SK-N-SH (cell line): ENCODE measurements around the gene MAPKAP1. TPM values are rescaled to one million over a fixed set of nuclear protein-coding genes. Genes with fewer than 3 reads are reported as not detected.

Source experiments
- CTCF ChIA-PET: fragments of 300-600, 350-600 bp; formaldehyde crosslinking; extraction: SDS; loops from one replicate; lab custom pipeline; 2021; lab: Yijun Ruan, JAX
- POLR2A ChIA-PET: fragments of 350-600 bp; sonication (Branson Sonifier 250); formaldehyde crosslinking; extraction: SDS; loops from one replicate; lab custom pipeline; 2020; ENCODE audit warnings: antibody characterized with exemption, inconsistent platforms; lab: Yijun Ruan, JAX
- DNase-seq: peaks from one replicate; pipeline ENCODE4 v3.0.0; 2012
- H2AFZ ChIP-seq: fragments of 200-600 bp; sonication (generic); 2 replicates; pipeline ENCODE4 v1.8.1; 2016; ENCODE audit warnings: antibody characterized with exemption, mild to moderate bottlenecking, low read depth
- H3F3A ChIP-seq: fragments of 200-600 bp; sonication (generic); replicated peaks from 2 replicates; pipeline ENCODE3; 2016; ENCODE audit warnings: antibody characterized with exemption, mild to moderate bottlenecking; ENCODE audit not compliant: insufficient read depth
- H3K27ac ChIP-seq, 2 experiments: fragments of 200-500 bp in 1 of 2; fragments of 200-600 bp in 1 of 2; sonication (Bioruptor generic) in 1 of 2; sonication (generic), shearing (Covaris generic) in 1 of 2; 2 replicates each; pipeline versions ENCODE4 v1.5.1 to v1.6.1; 2014 to 2016; ENCODE audit warnings: low read depth in 2 of 2, inconsistent platforms in 1 of 2, low read length in 1 of 2, mild to moderate bottlenecking in 1 of 2, mixed read lengths in 1 of 2
- H3K27me3 ChIP-seq: fragments of 200-600 bp; sonication (generic), shearing (Covaris generic); 2 replicates; pipeline ENCODE4 v1.6.1; 2016; ENCODE audit warnings: mixed run types; ENCODE audit not compliant: insufficient read depth
- H3K36me3 ChIP-seq, 2 experiments: fragments of 200-500 bp in 1 of 2; fragments of 200-600 bp in 1 of 2; sonication (Bioruptor generic) in 1 of 2; sonication (generic) in 1 of 2; replicated peaks in 1 of 2; 2 replicates each; pipeline versions ENCODE3 to v1.5.1; 2014 to 2016; ENCODE audit warnings: low read length in 1 of 2, mild to moderate bottlenecking in 1 of 2; ENCODE audit not compliant: insufficient read depth in 2 of 2, control insufficient read depth in 1 of 2
- H3K4me1 ChIP-seq, 2 experiments: fragments of 200-500 bp in 1 of 2; fragments of 200-600 bp in 1 of 2; sonication (Bioruptor generic) in 1 of 2; sonication (generic), shearing (Covaris generic) in 1 of 2; 2 replicates each; pipeline versions ENCODE4 v1.5.1 to v1.6.1; 2014 to 2016; ENCODE audit warnings: low read depth in 1 of 2, low read length in 1 of 2, mixed run types in 1 of 2; ENCODE audit not compliant: insufficient read depth in 2 of 2, control insufficient read depth in 1 of 2
- H3K4me2 ChIP-seq: fragments of 200-600 bp; sonication (generic), shearing (Covaris generic); 2 replicates; pipeline ENCODE4 v1.6.1; 2017; ENCODE audit warnings: mixed run types
- H3K4me3 ChIP-seq, 2 experiments: fragments of 200-500 bp in 1 of 2; fragments of 200-600 bp in 1 of 2; sonication (Bioruptor generic) in 1 of 2; sonication (generic), shearing (Covaris generic) in 1 of 2; 2 replicates each; pipeline versions ENCODE4 v1.5.1 to v1.8.1; 2014 to 2016; ENCODE audit warnings: low read depth in 2 of 2, inconsistent platforms in 1 of 2, low read length in 1 of 2, mild to moderate bottlenecking in 1 of 2, mixed read lengths in 1 of 2, moderate library complexity in 1 of 2
- H3K79me2 ChIP-seq: fragments of 200-600 bp; sonication (generic); 2 replicates; pipeline ENCODE4 v1.8.1; 2017; ENCODE audit warnings: mild to moderate bottlenecking; ENCODE audit not compliant: insufficient read depth
- H3K9ac ChIP-seq: fragments of 200-600 bp; sonication (generic); 2 replicates; pipeline ENCODE4 v1.6.1; 2017; ENCODE audit warnings: mixed run types
- H3K9me2 ChIP-seq: fragments of 200-600 bp; sonication (generic); 2 replicates; pipeline ENCODE4 v1.6.1; 2017; ENCODE audit warnings: mixed run types
- H3K9me3 ChIP-seq: fragments of 200-600 bp; sonication (generic); 2 replicates; pipeline ENCODE4 v1.6.1; 2017; ENCODE audit warnings: mixed run types, mild to moderate bottlenecking, moderate library complexity
- H4K20me1 ChIP-seq: fragments of 200-600 bp; sonication (generic); 2 replicates; pipeline ENCODE4 v1.6.1; 2017; ENCODE audit warnings: mild to moderate bottlenecking, mixed run types; ENCODE audit not compliant: insufficient read depth
- CHD2 ChIP-seq: fragments of 150-350 bp; IDR thresholded peaks from 2 replicates; pipeline ENCODE4 v1.6.1; 2018; ENCODE audit warnings: low read length; ENCODE audit not compliant: partially characterized antibody
- ELF1 ChIP-seq: IDR thresholded peaks from 2 replicates; pipeline ENCODE4 v1.4.0; 2012
- EP300 ChIP-seq, 2 experiments: IDR thresholded peaks; 2 replicates each; pipeline versions ENCODE4 v1.4.0 to v1.6.1; 2012; ENCODE audit warnings: borderline replicate concordance in 1 of 2, low read depth in 1 of 2, low read length in 1 of 2
- GATA2 ChIP-seq: sonication (generic); formaldehyde crosslinking; IDR thresholded peaks from 2 replicates; pipeline ENCODE4 v1.5.0; 2020; ENCODE audit warnings: mild to moderate bottlenecking, missing genetic modification reagents
- JUND ChIP-seq: IDR thresholded peaks from 2 replicates; pipeline ENCODE4 v1.4.0; 2012
- MEF2A ChIP-seq: IDR thresholded peaks from 2 replicates; pipeline ENCODE4 v1.4.0; 2012; ENCODE audit warnings: low read depth, borderline replicate concordance
- MXI1 ChIP-seq: IDR thresholded peaks from 2 replicates; pipeline ENCODE4 v1.6.1; 2012; ENCODE audit warnings: mild to moderate bottlenecking, low read depth, low read length, improper control_type of control experiment
- NFIC ChIP-seq: IDR thresholded peaks from 2 replicates; pipeline ENCODE4 v1.4.0; 2012; ENCODE audit warnings: borderline replicate concordance
- SIN3A ChIP-seq: IDR thresholded peaks from 2 replicates; pipeline ENCODE4 v1.6.1; 2012; ENCODE audit warnings: low read depth, mild to moderate bottlenecking, low read length, moderate library complexity, borderline replicate concordance
- SMC3 ChIP-seq: IDR thresholded peaks from 2 replicates; pipeline ENCODE4 v1.6.1; 2012; ENCODE audit warnings: low read depth, low read length, improper control_type of control experiment
- TAF1 ChIP-seq: IDR thresholded peaks from 2 replicates; pipeline ENCODE4 v1.6.1; 2012; ENCODE audit warnings: low read depth, mild to moderate bottlenecking, low read length, moderate library complexity, borderline replicate concordance
- TCF12 ChIP-seq: IDR thresholded peaks from 2 replicates; pipeline ENCODE4 v1.4.0; 2012
- WGBS: methylation state at CpG from one replicate; pipeline ENCODE4 v1.1.6; 2017; ENCODE audit warnings: low lambda C conversion rate; 5-methylcytosine and 5-hydroxymethylcytosine counted together
- polyA plus RNA-seq, 3 experiments: library from polyadenylated mRNA; depleted of rRNA; stranded (reverse); fragments of >200 nt; gene quantifications; 2 replicates each; pipeline ENCODE4 v1.2.3, GENCODE V29; 2012
- TF ChIP-seq, protein P1 (sequence below): IDR thresholded peaks from 2 replicates; pipeline ENCODE4 v1.4.0; 2012; ENCODE audit warnings: low read depth, borderline replicate concordance
- TF ChIP-seq, protein P2 (sequence below): IDR thresholded peaks from 2 replicates; pipeline ENCODE4 v1.6.1; 2012; ENCODE audit warnings: mild to moderate bottlenecking, low read depth, low read length, moderate library complexity
- TF ChIP-seq, protein P3 (sequence below): fragments of 200-600 bp; sonication (generic); IDR thresholded peaks from 2 replicates; pipeline ENCODE4 v1.6.1; 2017; ENCODE audit warnings: antibody characterized with exemption, mild to moderate bottlenecking, moderate library complexity
- TF ChIP-seq, protein P4 (sequence below): fragments of 150-350 bp; IDR thresholded peaks from 2 replicates; pipeline ENCODE4 v1.6.1; 2016; ENCODE audit warnings: mild to moderate bottlenecking, low read depth, low read length
- TF ChIP-seq, protein P5 (sequence below): fragments of 150-350 bp; IDR thresholded peaks from 2 replicates; pipeline ENCODE4 v1.6.1; 2017; ENCODE audit warnings: antibody characterized with exemption, low read length, low read depth, borderline replicate concordance

MAPKAP1 gene
- polyA plus RNA-seq, 1 of the 3 experiments (the other 2 are of a cell fraction) = 117 TPM

DNA sequence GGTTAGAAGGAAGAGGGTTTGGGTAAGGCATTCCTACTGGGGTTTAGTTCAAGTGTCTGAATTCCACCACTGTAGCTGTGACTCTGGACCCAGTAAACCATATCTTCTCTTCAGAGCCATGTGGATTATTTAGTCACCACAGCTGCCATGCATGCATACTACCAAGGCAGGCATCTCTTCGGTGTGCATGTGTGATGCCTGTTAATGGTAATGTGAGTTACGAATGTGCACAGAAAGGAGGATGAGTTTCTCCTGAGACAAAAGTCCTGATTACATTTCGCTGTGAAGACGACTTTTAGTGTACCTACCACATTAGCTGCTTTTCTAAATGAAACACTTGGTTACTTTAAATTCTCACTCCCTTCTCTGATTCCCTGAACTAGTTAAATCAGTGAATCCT, 49.5 kb upstream of the MAPKAP1 start:
- no peak for DNase-seq
- ChIA-PET CTCF (interaction anchor here (1.1 to 1.8 kb wide), 4 partner anchors 24 to 735 kb away, joined by 3 to 5 read pairs (median 4); no protein-coding TSS in a partner anchor), POLR2A (no interaction called here)
- peaks cover 100% of the 10 kb centered on the region for H3K79me2 ChIP-seq
- H3K36me3 ChIP-seq = peaks cover 59 to 64% of the 10 kb centered on the region in 2 experiments
- WGBS = 92% methylated on average over 4 of the region's 4 CpGs
- no peaks in the 10 kb centered on the region for H3K9me2 ChIP-seq
- H3K27me3 ChIP-seq = no peaks in the 10 kb centered on the region
- H3K9ac ChIP-seq = no peak overlapping the region
- 0 out of 2 replicates have a peak overlapping the region, but pooled peaks have one; percentile 1 for H3K4me2 ChIP-seq
- H3K4me1 ChIP-seq = peaks cover 18 to 76% of the 10 kb centered on the region in 2 experiments; a peak in 3 of 4 replicates
- peak overlapping the region in 1 of 2 experiments; percentile 51; a peak in 3 of 4 replicates for H3K27ac ChIP-seq
- H3K4me3 ChIP-seq = no peak overlapping the region
- no peaks in the 10 kb centered on the region for H3K9me3 ChIP-seq
- peaks cover 7% of the 10 kb centered on the region for H3F3A ChIP-seq
- no peak for TF ChIP-seq TCF12
- TF ChIP-seq MXI1 = peak; percentile 69
- TF ChIP-seq, protein P1, sequence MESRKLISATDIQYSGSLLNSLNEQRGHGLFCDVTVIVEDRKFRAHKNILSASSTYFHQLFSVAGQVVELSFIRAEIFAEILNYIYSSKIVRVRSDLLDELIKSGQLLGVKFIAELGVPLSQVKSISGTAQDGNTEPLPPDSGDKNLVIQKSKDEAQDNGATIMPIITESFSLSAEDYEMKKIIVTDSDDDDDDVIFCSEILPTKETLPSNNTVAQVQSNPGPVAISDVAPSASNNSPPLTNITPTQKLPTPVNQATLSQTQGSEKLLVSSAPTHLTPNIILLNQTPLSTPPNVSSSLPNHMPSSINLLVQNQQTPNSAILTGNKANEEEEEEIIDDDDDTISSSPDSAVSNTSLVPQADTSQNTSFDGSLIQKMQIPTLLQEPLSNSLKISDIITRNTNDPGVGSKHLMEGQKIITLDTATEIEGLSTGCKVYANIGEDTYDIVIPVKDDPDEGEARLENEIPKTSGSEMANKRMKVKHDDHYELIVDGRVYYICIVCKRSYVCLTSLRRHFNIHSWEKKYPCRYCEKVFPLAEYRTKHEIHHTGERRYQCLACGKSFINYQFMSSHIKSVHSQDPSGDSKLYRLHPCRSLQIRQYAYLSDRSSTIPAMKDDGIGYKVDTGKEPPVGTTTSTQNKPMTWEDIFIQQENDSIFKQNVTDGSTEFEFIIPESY = no peak
- TF ChIP-seq SMC3 = no peak
- no peak for TF ChIP-seq NFIC
- no peak for TF ChIP-seq CHD2
- no peak for TF ChIP-seq MEF2A
- H2AFZ ChIP-seq = no peak overlapping the region
- H4K20me1 ChIP-seq = peaks cover 52% of the 10 kb centered on the region

DNA sequence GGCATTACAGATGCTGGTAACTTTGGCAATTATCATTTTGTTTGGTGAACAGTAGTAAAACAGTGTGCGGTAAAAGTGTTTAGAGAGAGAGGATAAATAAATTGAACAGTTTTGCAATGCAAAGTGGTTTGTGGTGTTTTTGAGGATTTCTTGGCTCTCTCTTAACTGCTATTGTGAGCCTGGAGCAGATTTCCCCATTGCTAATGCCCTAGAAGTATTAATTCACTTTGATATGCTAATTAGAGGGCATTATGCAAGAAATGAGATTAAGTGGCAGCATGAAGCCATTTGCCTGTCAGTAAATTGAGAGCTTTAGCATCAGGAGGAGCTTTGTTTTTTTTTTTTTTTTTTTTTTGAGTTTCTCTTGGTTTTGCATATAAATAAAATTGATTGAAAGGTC, 48.3 kb upstream of the MAPKAP1 start:
- no peaks in the 10 kb centered on the region for H3K27me3 ChIP-seq
- no peak overlapping the region for H3K4me3 ChIP-seq
- H3K9me3 ChIP-seq = no peaks in the 10 kb centered on the region
- WGBS = 85% methylated on average over 1 of the region's 1 CpG
- H3K9me2 ChIP-seq = no peaks in the 10 kb centered on the region
- H3K4me1 ChIP-seq = peaks cover 20 to 76% of the 10 kb centered on the region in 2 experiments; a peak in 3 of 4 replicates
- H3K36me3 ChIP-seq = peaks cover 60 to 69% of the 10 kb centered on the region in 2 experiments
- DNase-seq = peak; percentile 28
- H4K20me1 ChIP-seq = peaks cover 45% of the 10 kb centered on the region; the same call in 1 of the 2 replicates
- H2AFZ ChIP-seq = no peak overlapping the region
- peaks cover 100% of the 10 kb centered on the region for H3K79me2 ChIP-seq
- H3K27ac ChIP-seq = peak overlapping the region; percentile 6 to 64; a peak in 3 of 4 replicates
- ChIA-PET POLR2A (interaction anchor here (0.6 kb wide), 2 partner anchors 25 to 71 kb away, joined by 3 read pairs; no protein-coding TSS in a partner anchor), CTCF (interaction anchor here (1.1 to 1.6 kb wide), 4 partner anchors 8 to 138 kb away, joined by 3 read pairs; no protein-coding TSS in a partner anchor)
- H3F3A ChIP-seq = peaks cover 9% of the 10 kb centered on the region
- H3K4me2 ChIP-seq = no peak overlapping the region
- no peak overlapping the region for H3K9ac ChIP-seq
- TF ChIP-seq, protein P2, sequence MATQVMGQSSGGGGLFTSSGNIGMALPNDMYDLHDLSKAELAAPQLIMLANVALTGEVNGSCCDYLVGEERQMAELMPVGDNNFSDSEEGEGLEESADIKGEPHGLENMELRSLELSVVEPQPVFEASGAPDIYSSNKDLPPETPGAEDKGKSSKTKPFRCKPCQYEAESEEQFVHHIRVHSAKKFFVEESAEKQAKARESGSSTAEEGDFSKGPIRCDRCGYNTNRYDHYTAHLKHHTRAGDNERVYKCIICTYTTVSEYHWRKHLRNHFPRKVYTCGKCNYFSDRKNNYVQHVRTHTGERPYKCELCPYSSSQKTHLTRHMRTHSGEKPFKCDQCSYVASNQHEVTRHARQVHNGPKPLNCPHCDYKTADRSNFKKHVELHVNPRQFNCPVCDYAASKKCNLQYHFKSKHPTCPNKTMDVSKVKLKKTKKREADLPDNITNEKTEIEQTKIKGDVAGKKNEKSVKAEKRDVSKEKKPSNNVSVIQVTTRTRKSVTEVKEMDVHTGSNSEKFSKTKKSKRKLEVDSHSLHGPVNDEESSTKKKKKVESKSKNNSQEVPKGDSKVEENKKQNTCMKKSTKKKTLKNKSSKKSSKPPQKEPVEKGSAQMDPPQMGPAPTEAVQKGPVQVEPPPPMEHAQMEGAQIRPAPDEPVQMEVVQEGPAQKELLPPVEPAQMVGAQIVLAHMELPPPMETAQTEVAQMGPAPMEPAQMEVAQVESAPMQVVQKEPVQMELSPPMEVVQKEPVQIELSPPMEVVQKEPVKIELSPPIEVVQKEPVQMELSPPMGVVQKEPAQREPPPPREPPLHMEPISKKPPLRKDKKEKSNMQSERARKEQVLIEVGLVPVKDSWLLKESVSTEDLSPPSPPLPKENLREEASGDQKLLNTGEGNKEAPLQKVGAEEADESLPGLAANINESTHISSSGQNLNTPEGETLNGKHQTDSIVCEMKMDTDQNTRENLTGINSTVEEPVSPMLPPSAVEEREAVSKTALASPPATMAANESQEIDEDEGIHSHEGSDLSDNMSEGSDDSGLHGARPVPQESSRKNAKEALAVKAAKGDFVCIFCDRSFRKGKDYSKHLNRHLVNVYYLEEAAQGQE = no peak
- TF ChIP-seq ELF1 = no peak
- TF ChIP-seq EP300 (IDR thresholded peaks at IDR 0.05; ENCODE audit: borderline replicate concordance in 1 of 2, low read depth in 1 of 2, low read length in 1 of 2) = peak in 1 of 2 experiments; percentile 60; a peak in 1 of 4 replicates
- TF ChIP-seq, protein P3, sequence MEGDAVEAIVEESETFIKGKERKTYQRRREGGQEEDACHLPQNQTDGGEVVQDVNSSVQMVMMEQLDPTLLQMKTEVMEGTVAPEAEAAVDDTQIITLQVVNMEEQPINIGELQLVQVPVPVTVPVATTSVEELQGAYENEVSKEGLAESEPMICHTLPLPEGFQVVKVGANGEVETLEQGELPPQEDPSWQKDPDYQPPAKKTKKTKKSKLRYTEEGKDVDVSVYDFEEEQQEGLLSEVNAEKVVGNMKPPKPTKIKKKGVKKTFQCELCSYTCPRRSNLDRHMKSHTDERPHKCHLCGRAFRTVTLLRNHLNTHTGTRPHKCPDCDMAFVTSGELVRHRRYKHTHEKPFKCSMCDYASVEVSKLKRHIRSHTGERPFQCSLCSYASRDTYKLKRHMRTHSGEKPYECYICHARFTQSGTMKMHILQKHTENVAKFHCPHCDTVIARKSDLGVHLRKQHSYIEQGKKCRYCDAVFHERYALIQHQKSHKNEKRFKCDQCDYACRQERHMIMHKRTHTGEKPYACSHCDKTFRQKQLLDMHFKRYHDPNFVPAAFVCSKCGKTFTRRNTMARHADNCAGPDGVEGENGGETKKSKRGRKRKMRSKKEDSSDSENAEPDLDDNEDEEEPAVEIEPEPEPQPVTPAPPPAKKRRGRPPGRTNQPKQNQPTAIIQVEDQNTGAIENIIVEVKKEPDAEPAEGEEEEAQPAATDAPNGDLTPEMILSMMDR = no peak
- TF ChIP-seq, protein P4, sequence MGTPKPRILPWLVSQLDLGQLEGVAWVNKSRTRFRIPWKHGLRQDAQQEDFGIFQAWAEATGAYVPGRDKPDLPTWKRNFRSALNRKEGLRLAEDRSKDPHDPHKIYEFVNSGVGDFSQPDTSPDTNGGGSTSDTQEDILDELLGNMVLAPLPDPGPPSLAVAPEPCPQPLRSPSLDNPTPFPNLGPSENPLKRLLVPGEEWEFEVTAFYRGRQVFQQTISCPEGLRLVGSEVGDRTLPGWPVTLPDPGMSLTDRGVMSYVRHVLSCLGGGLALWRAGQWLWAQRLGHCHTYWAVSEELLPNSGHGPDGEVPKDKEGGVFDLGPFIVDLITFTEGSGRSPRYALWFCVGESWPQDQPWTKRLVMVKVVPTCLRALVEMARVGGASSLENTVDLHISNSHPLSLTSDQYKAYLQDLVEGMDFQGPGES = no peak
- TF ChIP-seq JUND = no peak
- TF ChIP-seq, protein P5, sequence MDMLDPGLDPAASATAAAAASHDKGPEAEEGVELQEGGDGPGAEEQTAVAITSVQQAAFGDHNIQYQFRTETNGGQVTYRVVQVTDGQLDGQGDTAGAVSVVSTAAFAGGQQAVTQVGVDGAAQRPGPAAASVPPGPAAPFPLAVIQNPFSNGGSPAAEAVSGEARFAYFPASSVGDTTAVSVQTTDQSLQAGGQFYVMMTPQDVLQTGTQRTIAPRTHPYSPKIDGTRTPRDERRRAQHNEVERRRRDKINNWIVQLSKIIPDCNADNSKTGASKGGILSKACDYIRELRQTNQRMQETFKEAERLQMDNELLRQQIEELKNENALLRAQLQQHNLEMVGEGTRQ = no peak
- no peak for TF ChIP-seq SIN3A
- no peak for TF ChIP-seq TAF1
- TF ChIP-seq GATA2 = 0 out of 2 replicates have a peak, but pooled peaks have one; percentile 6
- TF ChIP-seq TCF12 = no peak
